ENCODE measurements around the gene PAOX.
"Not testable (repeated sequence)": the region's sequence is repeated elsewhere in the genome, so short reads cannot be mapped to it uniquely, and the experiment has no call there.

DNA sequence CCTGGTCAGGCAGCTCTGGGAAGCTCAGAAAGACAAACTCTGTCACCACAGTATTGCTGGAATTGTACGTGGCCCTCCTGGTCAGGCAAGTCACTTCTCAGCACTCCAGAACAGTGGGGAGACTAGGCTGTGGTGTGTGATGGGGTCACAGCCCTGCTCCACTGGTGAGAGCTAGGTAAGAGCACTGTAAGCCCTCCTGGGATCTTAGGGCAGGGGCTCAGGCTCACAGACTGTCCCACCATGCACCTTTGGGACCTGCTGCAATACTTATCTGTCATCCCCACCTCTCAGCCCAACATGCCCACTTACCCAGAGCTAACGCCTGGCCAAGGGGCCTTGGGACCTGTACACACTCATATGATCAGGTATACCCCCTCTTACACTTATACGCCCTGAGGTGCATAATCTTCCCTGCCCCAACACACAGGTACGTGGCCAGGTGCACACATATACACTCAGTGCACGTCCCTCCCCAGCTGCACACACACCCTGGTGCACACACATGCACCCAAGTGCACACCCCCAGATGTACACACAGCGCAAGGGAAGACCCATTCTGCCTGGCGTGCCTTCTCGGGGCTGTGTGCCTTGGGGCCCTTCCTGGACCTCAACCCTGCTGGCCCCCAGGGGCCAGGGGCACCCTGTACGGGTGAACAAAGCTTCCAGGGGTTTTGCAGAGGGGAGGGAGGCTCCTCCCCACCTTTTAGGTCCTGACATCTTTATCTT, 53.0 kb downstream of the PAOX start:
- TF ChIP-seq, protein P1, sequence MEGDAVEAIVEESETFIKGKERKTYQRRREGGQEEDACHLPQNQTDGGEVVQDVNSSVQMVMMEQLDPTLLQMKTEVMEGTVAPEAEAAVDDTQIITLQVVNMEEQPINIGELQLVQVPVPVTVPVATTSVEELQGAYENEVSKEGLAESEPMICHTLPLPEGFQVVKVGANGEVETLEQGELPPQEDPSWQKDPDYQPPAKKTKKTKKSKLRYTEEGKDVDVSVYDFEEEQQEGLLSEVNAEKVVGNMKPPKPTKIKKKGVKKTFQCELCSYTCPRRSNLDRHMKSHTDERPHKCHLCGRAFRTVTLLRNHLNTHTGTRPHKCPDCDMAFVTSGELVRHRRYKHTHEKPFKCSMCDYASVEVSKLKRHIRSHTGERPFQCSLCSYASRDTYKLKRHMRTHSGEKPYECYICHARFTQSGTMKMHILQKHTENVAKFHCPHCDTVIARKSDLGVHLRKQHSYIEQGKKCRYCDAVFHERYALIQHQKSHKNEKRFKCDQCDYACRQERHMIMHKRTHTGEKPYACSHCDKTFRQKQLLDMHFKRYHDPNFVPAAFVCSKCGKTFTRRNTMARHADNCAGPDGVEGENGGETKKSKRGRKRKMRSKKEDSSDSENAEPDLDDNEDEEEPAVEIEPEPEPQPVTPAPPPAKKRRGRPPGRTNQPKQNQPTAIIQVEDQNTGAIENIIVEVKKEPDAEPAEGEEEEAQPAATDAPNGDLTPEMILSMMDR (IDR thresholded peaks at IDR 0.05): not testable (repeated sequence)
- TF ChIP-seq POLR2A (IDR thresholded peaks at IDR 0.05): not testable (repeated sequence)

Data from right lobe of liver (tissue), 4 donors.